Activated T-cell treated with anti-CD3 and anti-CD28 coated beads for 48 hours (primary cell): ENCODE measurements around the gene EIF3K.

Experiments used
- DNase-seq: peaks from one replicate; pipeline ENCODE4 v3.0.0-alpha.2; 2020; ENCODE audit warnings: low read depth

EIF3K gene

GRCh38 chr19:38650172-38650775 is 31.3 kb downstream of the EIF3K start:
- DNase-seq = no peak

GRCh38 chr19:38650911-38651584 is 32.1 kb downstream of the EIF3K start:
- DNase-seq = no peak

GRCh38 chr19:38653028-38653571 is 34.1 kb downstream of the EIF3K start:
- no peak for DNase-seq

- DNase-seq = no peak
These were observed 35.7 kb downstream of the EIF3K start for GRCh38 chr19:38654628-38655055.

GRCh38 chr19:38655148-38655824 is 36.3 kb downstream of the EIF3K start:
- DNase-seq = no peak

- no peak for DNase-seq
These were observed 37.4 kb downstream of the EIF3K start for GRCh38 chr19:38656171-38656981.

- DNase-seq = no peak
These were observed 38.7 kb downstream of the EIF3K start for GRCh38 chr19:38657633-38658222.

GRCh38 chr19:38658462-38659306 is 39.7 kb downstream of the EIF3K start:
- DNase-seq = no peak

- no peak for DNase-seq
These were observed 41.7 kb downstream of the EIF3K start for GRCh38 chr19:38660724-38661123.

- DNase-seq = no peak
These were observed 42.1 kb downstream of the EIF3K start for GRCh38 chr19:38661136-38661535.

GRCh38 chr19:38661996-38662395 is 43.0 kb downstream of the EIF3K start:
- no peak for DNase-seq

- DNase-seq = no peak
These were observed 43.7 kb downstream of the EIF3K start for GRCh38 chr19:38662537-38663155.

- DNase-seq = no peak
These were observed 44.2 kb downstream of the EIF3K start for GRCh38 chr19:38663156-38663651.

GRCh38 chr19:38663957-38664502 is 45.0 kb downstream of the EIF3K start:
- no peak for DNase-seq

- no peak for DNase-seq
These were observed 45.7 kb downstream of the EIF3K start for GRCh38 chr19:38664503-38665211.

GRCh38 chr19:38665219-38665931 is 46.4 kb downstream of the EIF3K start:
- DNase-seq = no peak

GRCh38 chr19:38665950-38666662 is 47.1 kb downstream of the EIF3K start:
- no peak for DNase-seq
